Measurements from ENCODE around the gene CCDC47. TPM values are rescaled to one million over a fixed set of nuclear protein-coding genes. Genes with fewer than 3 reads are reported as not detected.

Gene CCDC47
- total RNA-seq, 1 donor from 2014 or later, result 76.2 TPM

DNA sequence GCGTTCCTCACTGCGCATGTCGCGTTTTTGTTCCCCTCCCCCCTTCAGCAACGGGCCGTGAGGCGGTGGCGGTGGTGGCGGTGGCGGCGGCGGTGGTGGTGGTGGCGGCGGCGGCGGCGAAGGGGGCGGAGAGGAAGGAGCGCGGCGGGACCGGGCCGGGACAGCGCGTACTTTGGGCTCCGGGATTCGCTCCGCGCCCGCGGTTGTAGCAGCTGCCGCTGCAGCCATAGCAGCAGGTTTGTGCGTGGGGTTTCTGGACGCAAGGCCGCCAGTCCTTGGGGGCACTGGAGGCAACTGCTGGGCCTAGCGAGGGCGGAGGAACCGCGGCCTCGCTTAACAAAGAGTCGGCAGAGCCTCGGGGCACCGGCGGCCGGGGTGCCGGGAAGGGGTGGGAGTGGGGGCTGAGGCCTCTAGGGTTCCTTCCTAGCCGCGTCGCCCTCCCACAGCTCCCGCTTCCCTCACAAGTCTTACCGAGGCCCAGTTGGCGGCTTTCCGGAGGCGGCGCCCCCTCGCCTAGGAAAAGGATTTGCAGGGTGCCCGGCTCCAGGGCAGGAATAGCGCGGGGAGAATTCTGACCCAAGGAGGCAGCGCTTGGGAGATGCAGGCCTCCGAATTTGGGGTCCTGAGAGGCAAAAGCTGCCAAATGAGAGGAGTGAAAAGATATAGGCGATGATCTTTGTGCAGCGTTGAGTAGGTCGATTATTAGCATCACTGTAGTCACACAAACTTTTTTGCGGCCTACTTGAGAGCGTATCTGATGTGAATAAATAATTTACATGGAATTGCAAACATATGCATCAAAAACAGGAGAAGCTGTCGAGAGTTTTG lies 958 bp upstream of the CCDC47 start, which contains the start of gene DDX42:
Gene DDX42, plus strand, starts transcription at position 30 of the 828 bp plus-strand sequence. CDS start 12,880 bp downstream, outside the sequence.
- Histone ChIP-seq H3K27ac (peak within 1 kb of the TSS; percentile 97 to 98), H3K4me1 (peaks cover 4 to 25% of the 10 kb centered on the region in 2 donors)

DNA sequence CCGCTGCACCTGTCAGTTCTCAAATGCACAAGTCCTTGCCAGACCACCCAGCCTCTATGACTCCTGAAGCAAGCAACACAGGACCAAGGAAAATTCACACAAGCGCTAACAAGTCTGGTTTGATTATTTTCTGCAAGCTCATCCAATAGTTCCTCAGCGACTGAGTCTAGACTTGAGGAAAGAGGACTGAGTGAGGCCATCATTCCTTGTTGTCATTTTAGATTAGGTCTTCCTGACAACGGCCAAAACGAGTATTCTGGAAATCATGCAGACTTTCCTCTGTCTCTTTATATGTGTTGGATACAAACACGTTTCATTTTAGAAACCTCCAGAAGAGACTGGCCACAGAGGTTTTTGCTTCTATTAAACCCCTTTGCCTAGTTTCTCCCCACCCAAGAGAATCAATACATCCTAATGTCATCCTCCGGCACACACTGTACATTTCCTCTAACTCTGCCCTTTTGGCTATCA lies 561 bp downstream of the CCDC47 start:
- H3K4me3 ChIP-seq, result peak overlapping the region; percentile 89 to 97
- intact Hi-C loops (cut with DNase I), result loop anchor here (1.0 to 2.0 kb wide), 6 partner anchors 32 to 734 kb away; partner anchors contain the start of genes CEP95, DDX5, FTSJ3 and LIMD2
- TF ChIP-seq, protein P1, sequence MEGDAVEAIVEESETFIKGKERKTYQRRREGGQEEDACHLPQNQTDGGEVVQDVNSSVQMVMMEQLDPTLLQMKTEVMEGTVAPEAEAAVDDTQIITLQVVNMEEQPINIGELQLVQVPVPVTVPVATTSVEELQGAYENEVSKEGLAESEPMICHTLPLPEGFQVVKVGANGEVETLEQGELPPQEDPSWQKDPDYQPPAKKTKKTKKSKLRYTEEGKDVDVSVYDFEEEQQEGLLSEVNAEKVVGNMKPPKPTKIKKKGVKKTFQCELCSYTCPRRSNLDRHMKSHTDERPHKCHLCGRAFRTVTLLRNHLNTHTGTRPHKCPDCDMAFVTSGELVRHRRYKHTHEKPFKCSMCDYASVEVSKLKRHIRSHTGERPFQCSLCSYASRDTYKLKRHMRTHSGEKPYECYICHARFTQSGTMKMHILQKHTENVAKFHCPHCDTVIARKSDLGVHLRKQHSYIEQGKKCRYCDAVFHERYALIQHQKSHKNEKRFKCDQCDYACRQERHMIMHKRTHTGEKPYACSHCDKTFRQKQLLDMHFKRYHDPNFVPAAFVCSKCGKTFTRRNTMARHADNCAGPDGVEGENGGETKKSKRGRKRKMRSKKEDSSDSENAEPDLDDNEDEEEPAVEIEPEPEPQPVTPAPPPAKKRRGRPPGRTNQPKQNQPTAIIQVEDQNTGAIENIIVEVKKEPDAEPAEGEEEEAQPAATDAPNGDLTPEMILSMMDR (IDR thresholded peaks at IDR 0.05), result no peak
- H3K9me3 ChIP-seq, result no peaks in the 10 kb centered on the region
- peaks cover 5 to 6% of the 10 kb centered on the region in 2 donors for H3K36me3 ChIP-seq
- H3K27me3 ChIP-seq, result no peaks in the 10 kb centered on the region
- DNase-seq (ENCODE audit: low spot score in 2 of 2), result no peak
- H3K4me1 ChIP-seq, result peaks cover 4 to 25% of the 10 kb centered on the region in 2 donors
- H3K27ac ChIP-seq, result peak overlapping the region; percentile 97 to 98

More for the DNA sequence above, 958 bp upstream of the CCDC47 start, which contains the start of gene DDX42:
- DNase-seq (ENCODE audit: low spot score in 2 of 2), result peak; percentile 51 to 93
- Histone ChIP-seq H3K27me3 (no peaks in the 10 kb centered on the region), H3K36me3 (peaks cover 6 to 11% of the 10 kb centered on the region in 2 donors), H3K4me3 (peak within 1 kb of the TSS; percentile 89 to 97), H3K9me3 (no peaks in the 10 kb centered on the region)
- intact Hi-C loops (cut with DNase I), result no loop called here
- TF ChIP-seq, protein P1 (IDR thresholded peaks at IDR 0.05), result peak in 1 of 3 experiments; percentile 13

DNA sequence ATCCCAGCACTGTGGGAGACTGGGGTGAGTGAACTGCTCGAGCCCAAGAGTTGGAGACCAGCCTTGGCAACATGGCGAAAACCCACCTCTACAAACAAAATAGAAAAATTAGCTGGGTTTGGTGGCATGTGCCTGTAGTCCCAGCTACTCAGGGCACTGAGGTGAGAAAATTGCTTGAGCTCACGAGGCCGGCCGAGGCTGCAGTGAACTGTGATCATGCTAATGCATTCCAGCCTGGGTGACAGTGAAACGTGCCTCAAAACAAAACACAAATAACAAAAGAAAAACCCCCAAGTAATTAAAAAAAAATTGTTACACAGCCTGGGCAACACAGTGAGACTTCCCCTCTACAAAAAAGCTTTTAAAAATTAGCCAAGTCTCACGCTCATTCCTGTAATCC lies 5.0 kb downstream of the CCDC47 start:
- no peaks in the 10 kb centered on the region for H3K9me3 ChIP-seq
- TF ChIP-seq, protein P1 (IDR thresholded peaks at IDR 0.05), result no peak
- H3K27ac ChIP-seq, result no peak overlapping the region
- DNase-seq (ENCODE audit: low spot score in 2 of 2), result no peak
- H3K4me3 ChIP-seq, result no peak overlapping the region
- intact Hi-C loops (cut with DNase I), result no loop called here
- no peaks in the 10 kb centered on the region for H3K27me3 ChIP-seq
- H3K36me3 ChIP-seq, result peaks cover 15 to 17% of the 10 kb centered on the region in 2 donors
- H3K4me1 ChIP-seq, result peaks cover 0 to 14% of the 10 kb centered on the region in 2 donors

DNA sequence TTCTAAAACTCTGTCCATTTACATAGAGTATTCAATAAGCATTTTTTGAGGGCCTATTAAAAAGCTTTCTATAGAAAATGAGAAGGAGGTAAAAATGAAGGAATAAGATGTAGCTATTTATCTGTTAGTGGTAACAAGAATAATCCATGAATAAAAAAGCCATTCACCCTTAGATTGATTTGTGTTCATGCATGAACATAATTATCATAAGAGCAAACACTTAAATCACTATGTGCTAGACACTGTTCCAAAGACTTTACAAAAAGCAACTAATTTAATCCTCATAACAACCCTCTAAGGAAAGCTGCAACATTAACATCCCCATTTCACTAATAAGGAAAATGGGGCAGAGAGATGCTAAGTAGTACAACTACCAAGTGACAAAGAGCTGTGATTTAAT lies 6.6 kb downstream of the CCDC47 start:
- H3K9me3 ChIP-seq, result no peaks in the 10 kb centered on the region
- no peaks in the 10 kb centered on the region for H3K27me3 ChIP-seq
- H3K27ac ChIP-seq, result no peak overlapping the region
- intact Hi-C loops (cut with DNase I), result no loop called here
- peaks cover 0 to 4% of the 10 kb centered on the region in 2 donors for H3K4me1 ChIP-seq
- H3K36me3 ChIP-seq, result peaks cover 26 to 34% of the 10 kb centered on the region in 2 donors
- H3K4me3 ChIP-seq, result no peak overlapping the region
- TF ChIP-seq, protein P1 (IDR thresholded peaks at IDR 0.05), result no peak
- DNase-seq (ENCODE audit: low spot score in 2 of 2), result no peak

DNA sequence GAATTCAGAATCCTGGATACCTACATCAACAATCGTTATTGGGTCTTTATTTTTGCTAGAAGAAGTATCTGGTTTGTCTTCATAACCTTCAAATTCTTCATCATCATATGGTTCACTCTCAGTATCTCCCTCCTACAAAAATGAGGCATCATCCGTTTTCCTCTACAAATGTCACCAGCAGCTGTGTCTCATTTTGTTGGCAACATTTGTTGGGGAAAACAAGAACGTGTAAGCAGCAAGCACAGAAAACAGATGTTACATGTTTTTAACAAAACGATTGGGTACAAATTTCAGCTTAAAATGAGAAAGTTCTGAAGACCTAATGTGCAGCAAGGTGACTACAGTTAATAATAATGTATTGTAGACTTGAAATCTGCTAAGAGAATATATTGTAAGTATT lies 8.7 kb downstream of the CCDC47 start:
- intact Hi-C loops (cut with DNase I), result no loop called here
- peaks cover 41 to 52% of the 10 kb centered on the region in 2 donors for H3K36me3 ChIP-seq
- TF ChIP-seq, protein P1 (IDR thresholded peaks at IDR 0.05), result no peak
- no peaks in the 10 kb centered on the region for H3K9me3 ChIP-seq
- H3K27me3 ChIP-seq, result no peaks in the 10 kb centered on the region
- no peak for DNase-seq (ENCODE audit: low spot score in 2 of 2)
- no peak overlapping the region for H3K4me3 ChIP-seq
- no peak overlapping the region for H3K27ac ChIP-seq
- no peaks in the 10 kb centered on the region for H3K4me1 ChIP-seq

Measured in ascending aorta (tissue), 2 donors.